Gastrocnemius medialis (tissue), 4 donors: Measurements from ENCODE around the gene TFEC. TPM values are rescaled to one million over a fixed set of nuclear protein-coding genes. Genes with fewer than 3 reads are reported as not detected.

Source experiments
- ATAC-seq, 2 donors: fragments of 150-250 bp; one replicate each; pipeline ENCODE4 v1.9.1; 2016
- DNase-seq, 2 donors: peaks; one replicate each; pipeline ENCODE4 v3.0.0-alpha.2; 2019
- H3K27ac ChIP-seq, 4 donors: fragments of 200-600 bp; sonication (generic); 1 replicate in 1 of 4; 2 replicates in 3 of 4; pipeline ENCODE4 v1.5.1; 2016 to 2018; ENCODE audit warnings: mild to moderate bottlenecking in 2 of 4, moderate library complexity in 1 of 4
- H3K27me3 ChIP-seq, 3 donors: fragments of 200-600 bp; sonication (generic) in 2 of 3; 1 replicate in 1 of 3; 2 replicates in 2 of 3; pipeline versions ENCODE4 v1.5.1 to v1.6.0; 2016 to 2019; ENCODE audit warnings: mild to moderate bottlenecking in 1 of 3, moderate library complexity in 1 of 3
- H3K36me3 ChIP-seq, 2 donors: fragments of 200-600 bp; sonication (generic) in 1 of 2; one replicate each; pipeline ENCODE4 v1.5.1; 2017 to 2018
- H3K4me1 ChIP-seq, 2 donors: fragments of 200-600 bp; sonication (generic) in 1 of 2; one replicate each; pipeline ENCODE4 v1.5.1; 2016 to 2017; ENCODE audit warnings: mild to moderate bottlenecking in 2 of 2
- H3K4me3 ChIP-seq, 4 donors: fragments of 200-600 bp; sonication (generic) in 3 of 4; 1 replicate in 1 of 4; 2 replicates in 3 of 4; pipeline ENCODE4 v1.5.1; 2016 to 2019; ENCODE audit warnings: mild to moderate bottlenecking in 2 of 4
- H3K9me3 ChIP-seq, 3 donors: fragments of 200-600 bp; sonication (generic) in 2 of 3; 1 replicate in 1 of 3; 2 replicates in 2 of 3; pipeline ENCODE4 v1.5.1; 2016 to 2019
- CTCF ChIP-seq, 5 experiments: fragments of 450-650 bp in 3 of 5; fragments of 200-600 bp in 2 of 5; sonication (generic) in 2 of 5; IDR thresholded peaks in 4 of 5; conservative IDR thresholded peaks in 1 of 5; 1 replicate in 4 of 5; 2 replicates in 1 of 5; pipeline ENCODE4 v1.5.1; 2016 to 2019; ENCODE audit warnings: antibody characterized with exemption in 5 of 5, mild to moderate bottlenecking in 3 of 5, moderate library complexity in 3 of 5
- POLR2A ChIP-seq, 2 donors: fragments of 450-650 bp; IDR thresholded peaks; one replicate each; pipeline ENCODE4 v1.6.1; 2017; ENCODE audit warnings: antibody characterized with exemption in 2 of 2, mild to moderate bottlenecking in 2 of 2, moderate library complexity in 2 of 2
- in situ Hi-C, 4 donors: fragments of 200-750 bp; cut with MboI; loops; one replicate each; pipeline versions ENCODE4 v1.15.0 to v1.8.0; 2017; ENCODE audit warnings: low sequenced_read_pairs in 4 of 4
- intact Hi-C: fragments of 100-400 bp; cut with DNase I; formaldehyde crosslinking; loops from one replicate; pipeline ENCODE4 v1.15.1; 2023; ENCODE audit warnings: low total_unique reads
- total RNA-seq, 4 donors: library from RNA; depleted of rRNA; stranded (reverse); fragments of >200 nt; gene quantifications; one replicate each; pipeline versions ENCODE4 v1.1.0 to v1.2.3, GENCODE V29; 2016

Gene TFEC
- total RNA-seq, 4 donors from 2014 or later = 0.17 to 0.91 (median 0.72) TPM

- DNase-seq = no peak
- Histone ChIP-seq H3K27me3 (no peaks in the 10 kb centered on the region), H3K4me1 (no peaks in the 10 kb centered on the region), H3K27ac (no peak overlapping the region), H3K36me3 (no peaks in the 10 kb centered on the region), H3K4me3 (no peak overlapping the region), H3K9me3 (peaks cover 0 to 2% (median 0%) of the 10 kb centered on the region in 3 donors)
- in situ Hi-C loops (no loop called here), intact Hi-C loops (no loop called here)
- no peak for ATAC-seq
- no peak for TF ChIP-seq CTCF (IDR thresholded peaks at IDR 0.05 in 4 of 5, conservative IDR thresholded peaks at IDR 0.05 in 1 of 5)
- no peak for TF ChIP-seq POLR2A (IDR thresholded peaks at IDR 0.05)
Measured at GRCh38 chr7:115951547-115951946, 79.0 kb downstream of the TFEC start.

GRCh38 chr7:115941703-115942268 is 88.8 kb downstream of the TFEC start:
- H3K27me3 ChIP-seq = no peaks in the 10 kb centered on the region
- intact Hi-C loops = no loop called here
- no peaks in the 10 kb centered on the region for H3K4me1 ChIP-seq
- H3K27ac ChIP-seq = no peak overlapping the region
- ATAC-seq = no peak
- no peak overlapping the region for H3K4me3 ChIP-seq
- no peaks in the 10 kb centered on the region for H3K36me3 ChIP-seq
- in situ Hi-C loops = no loop called here
- no peaks in the 10 kb centered on the region for H3K9me3 ChIP-seq
- no peak for DNase-seq
- no peak for TF ChIP-seq POLR2A (IDR thresholded peaks at IDR 0.05)

GRCh38 chr7:115940460-115941060 is 90.0 kb downstream of the TFEC start:
- H3K36me3 ChIP-seq = no peaks in the 10 kb centered on the region
- no peaks in the 10 kb centered on the region for H3K9me3 ChIP-seq
- no peaks in the 10 kb centered on the region for H3K4me1 ChIP-seq
- DNase-seq (no peak), ATAC-seq (no peak)
- in situ Hi-C loops = no loop called here
- intact Hi-C loops = no loop called here
- TF ChIP-seq POLR2A (IDR thresholded peaks at IDR 0.05) (no peak), CTCF (IDR thresholded peaks at IDR 0.05 in 4 of 5, conservative IDR thresholded peaks at IDR 0.05 in 1 of 5) (no peak)
- no peak overlapping the region for H3K27ac ChIP-seq
- no peaks in the 10 kb centered on the region for H3K27me3 ChIP-seq
- H3K4me3 ChIP-seq = no peak overlapping the region

GRCh38 chr7:115937960-115938359 is 92.6 kb downstream of the TFEC start:
- intact Hi-C loops = no loop called here
- Histone ChIP-seq H3K9me3 (no peaks in the 10 kb centered on the region), H3K36me3 (no peaks in the 10 kb centered on the region), H3K27me3 (no peaks in the 10 kb centered on the region), H3K27ac (no peak overlapping the region), H3K4me1 (no peaks in the 10 kb centered on the region), H3K4me3 (no peak overlapping the region)
- TF ChIP-seq CTCF (IDR thresholded peaks at IDR 0.05 in 4 of 5, conservative IDR thresholded peaks at IDR 0.05 in 1 of 5) = no peak
- TF ChIP-seq POLR2A (IDR thresholded peaks at IDR 0.05) = no peak
- in situ Hi-C loops = no loop called here
- ATAC-seq (no peak), DNase-seq (no peak)

GRCh38 chr7:115933471-115933870 is 97.1 kb downstream of the TFEC start:
- in situ Hi-C loops = no loop called here

More at GRCh38 chr7:115933471-115933870, 97.1 kb downstream of the TFEC start:
- no peaks in the 10 kb centered on the region for H3K27me3 ChIP-seq
- H3K27ac ChIP-seq = no peak overlapping the region
- no peak for ATAC-seq
- no peaks in the 10 kb centered on the region for H3K9me3 ChIP-seq
- H3K36me3 ChIP-seq = no peaks in the 10 kb centered on the region
- TF ChIP-seq CTCF (IDR thresholded peaks at IDR 0.05 in 4 of 5, conservative IDR thresholded peaks at IDR 0.05 in 1 of 5) = no peak
- no peak for TF ChIP-seq POLR2A (IDR thresholded peaks at IDR 0.05)
- DNase-seq = no peak
- H3K4me3 ChIP-seq = no peak overlapping the region
- intact Hi-C loops = no loop called here
- H3K4me1 ChIP-seq = no peaks in the 10 kb centered on the region
